Smooth muscle cell (in vitro differentiated cells): Measurements from ENCODE around the gene EPPIN. TPM values are rescaled to one million over a fixed set of nuclear protein-coding genes. Genes with fewer than 3 reads are reported as not detected.
"Not testable (repeated sequence)": the region's sequence is repeated elsewhere in the genome, so short reads cannot be mapped to it uniquely, and the experiment has no call there.

Experiments used
- DNase-seq: peaks from one replicate; lab custom pipeline; 2025; ENCODE audit not compliant: unreplicated experiment; lab: John Stamatoyannopoulos, UW
- H2AFZ ChIP-seq: fragments of 200-600 bp; sonication (generic); 2 replicates; pipeline ENCODE4 v1.6.0; 2016; ENCODE audit warnings: antibody characterized with exemption, low read depth, mild to moderate bottlenecking
- H3F3A ChIP-seq: fragments of 200-600 bp; sonication (generic); 2 replicates; pipeline ENCODE4 v1.6.0; 2017; ENCODE audit warnings: antibody characterized with exemption, low read depth
- H3K27ac ChIP-seq: fragments of 200-600 bp; sonication (generic); 2 replicates; pipeline ENCODE4 v1.5.1; 2016; ENCODE audit warnings: low read depth, mild to moderate bottlenecking
- H3K27me3 ChIP-seq: fragments of 200-600 bp; sonication (generic); 2 replicates; pipeline ENCODE4 v1.6.1; 2016; ENCODE audit warnings: low read depth, mild to moderate bottlenecking
- H3K36me3 ChIP-seq: fragments of 200-600 bp; sonication (generic); 2 replicates; pipeline ENCODE4 v1.5.1; 2016; ENCODE audit warnings: low read depth
- H3K4me1 ChIP-seq: fragments of 200-600 bp; sonication (generic); 2 replicates; pipeline ENCODE4 v1.5.1; 2016; ENCODE audit warnings: low read depth
- H3K4me2 ChIP-seq: fragments of 200-600 bp; sonication (generic); 2 replicates; pipeline ENCODE4 v1.6.0; 2016; ENCODE audit warnings: mild to moderate bottlenecking
- H3K4me3 ChIP-seq: fragments of 200-600 bp; sonication (generic); 2 replicates; pipeline ENCODE4 v1.5.1; 2016; ENCODE audit warnings: mild to moderate bottlenecking
- H3K79me2 ChIP-seq: fragments of 200-600 bp; sonication (generic); 2 replicates; pipeline ENCODE4 v1.6.0; 2016; ENCODE audit warnings: low read depth, mild to moderate bottlenecking
- H3K9ac ChIP-seq: fragments of 200-600 bp; sonication (generic); 2 replicates; pipeline ENCODE4 v1.6.0; 2016; ENCODE audit warnings: low read depth
- H3K9me3 ChIP-seq: fragments of 200-600 bp; sonication (generic); replicated peaks from 2 replicates; pipeline ENCODE4 v1.5.1; 2016; ENCODE audit warnings: low read depth
- H4K20me1 ChIP-seq: fragments of 200-600 bp; sonication (generic); 2 replicates; pipeline ENCODE4 v1.6.0; 2016; ENCODE audit warnings: low read depth
- CTCF ChIP-seq: fragments of 200-600 bp; sonication (generic); IDR thresholded peaks from 2 replicates; pipeline ENCODE4 v1.5.1; 2017; ENCODE audit warnings: borderline replicate concordance, mild to moderate bottlenecking, antibody characterized with exemption; ENCODE audit not compliant: insufficient read depth, poor library complexity, severe bottlenecking
- WGBS: methylation state at CpG from one replicate; pipeline ENCODE4 v1.1.7; 2016; ENCODE audit warnings: low lambda C conversion rate; 5-methylcytosine and 5-hydroxymethylcytosine counted together
- polyA plus RNA-seq: library from polyadenylated mRNA; unstranded; fragments of >200 nt; fragmentation: Nextera tagmentation; extraction: Ambion mirVana; gene quantifications from 2 replicates; pipeline ENCODE4 v1.2.1, GENCODE V29; 2016
- total RNA-seq: library from RNA; depleted of rRNA; stranded (reverse); fragments of >200 nt; gene quantifications from 2 replicates; pipeline ENCODE4 v1.2.3, GENCODE V29; 2014

Gene EPPIN
- total and polyA plus RNA-seq, 2 experiments from 2014 or later: not detected

- H3K9me3 ChIP-seq: no peaks in the 10 kb centered on the region
These were observed 28.7 kb upstream of the EPPIN start for GRCh38 chr20:45575931-45576330.

GRCh38 chr20:45569650-45570049 is 22.4 kb upstream of the EPPIN start:
- H3K4me2 ChIP-seq, H3K4me3 ChIP-seq, H3K4me1 ChIP-seq, H3K36me3 ChIP-seq, H2AFZ ChIP-seq, H3K9me3 ChIP-seq, DNase-seq, H3K9ac ChIP-seq, H3F3A ChIP-seq, H4K20me1 ChIP-seq, H3K79me2 ChIP-seq, H3K27ac ChIP-seq: not testable (repeated sequence)
- peaks cover 11% of the 10 kb centered on the region for H3K27me3 ChIP-seq
- 88% methylated on average over 1 of the region's 1 CpG for WGBS

More at GRCh38 chr20:45575931-45576330, 28.7 kb upstream of the EPPIN start:
- Histone ChIP-seq H3K4me1 (peaks cover 9% of the 10 kb centered on the region), H3K36me3 (no peaks in the 10 kb centered on the region), H4K20me1 (no peaks in the 10 kb centered on the region), H2AFZ (no peak overlapping the region), H3F3A (no peaks in the 10 kb centered on the region), H3K27me3 (no peaks in the 10 kb centered on the region), H3K4me2 (no peak overlapping the region), H3K4me3 (no peak overlapping the region), H3K79me2 (no peaks in the 10 kb centered on the region), H3K27ac (no peak overlapping the region), H3K9ac (no peak overlapping the region)
- 92% methylated on average over 3 of the region's 3 CpGs for WGBS
- TF ChIP-seq CTCF: no peak
- DNase-seq: no peak

- no peak overlapping the region for H2AFZ ChIP-seq
- no peak overlapping the region for H3K27ac ChIP-seq
- no peaks in the 10 kb centered on the region for H3K9me3 ChIP-seq
- no peaks in the 10 kb centered on the region for H3K79me2 ChIP-seq
- no peak overlapping the region for H3K9ac ChIP-seq
- WGBS: 93% methylated on average over 2 of the region's 2 CpGs
- no peaks in the 10 kb centered on the region for H3K4me1 ChIP-seq
- TF ChIP-seq CTCF: no peak
- no peak for DNase-seq
- no peak overlapping the region for H3K4me2 ChIP-seq
- H3F3A ChIP-seq: no peaks in the 10 kb centered on the region
- H3K36me3 ChIP-seq: no peaks in the 10 kb centered on the region
- H4K20me1 ChIP-seq: no peaks in the 10 kb centered on the region
- no peak overlapping the region for H3K4me3 ChIP-seq
- peaks cover 18% of the 10 kb centered on the region for H3K27me3 ChIP-seq
These were observed 17.6 kb upstream of the EPPIN start for GRCh38 chr20:45564760-45565276.

GRCh38 chr20:45555198-45555597 is 8.0 kb upstream of the EPPIN start:
- no peak overlapping the region for H3K4me2 ChIP-seq
- H3K4me3 ChIP-seq: no peak overlapping the region
- no peaks in the 10 kb centered on the region for H3K4me1 ChIP-seq
- TF ChIP-seq CTCF: no peak
- H3K9me3 ChIP-seq: no peaks in the 10 kb centered on the region
- 69% methylated on average over 1 of the region's 1 CpG for WGBS
- no peak for DNase-seq
- H3K9ac ChIP-seq: no peak overlapping the region
- H4K20me1 ChIP-seq: no peaks in the 10 kb centered on the region
- no peaks in the 10 kb centered on the region for H3F3A ChIP-seq
- H3K27ac ChIP-seq: no peak overlapping the region
- H3K27me3 ChIP-seq: no peaks in the 10 kb centered on the region
- H3K79me2 ChIP-seq: no peaks in the 10 kb centered on the region
- H3K36me3 ChIP-seq: no peaks in the 10 kb centered on the region
- no peak overlapping the region for H2AFZ ChIP-seq
